ENCODE data around the gene IFNB1. TPM values are rescaled to one million over a fixed set of nuclear protein-coding genes. Genes with fewer than 3 reads are reported as not detected.

Gene IFNB1
- total and polyA plus RNA-seq, 7 experiments from 2014 or later, result not detected

GRCh38 chr9:21080793-21081192 lies 3.1 kb upstream of the IFNB1 start:
- ChIA-PET POLR2A (interaction anchor here (1.1 kb wide), 1 partner anchor 696 kb away, joined by 3 read pairs; no protein-coding TSS in a partner anchor), CTCF (interaction anchor here (2.0 kb wide), 1 partner anchor 31 kb away, joined by 9 read pairs; no protein-coding TSS in a partner anchor)
- ATAC-seq, result no peak
- no peaks in the 10 kb centered on the region for H3K27me3 ChIP-seq (ENCODE audit: control insufficient read depth in 2 of 2, insufficient read depth in 2 of 2, low read length in 2 of 2)
- no peak for DNase-seq
- peaks cover 0 to 9% (median 0%) of the 10 kb centered on the region in 11 donors for H3K9me3 Mint-ChIP-seq
- H3K27ac ChIP-seq (ENCODE audit: low read depth, low read length), result no peak overlapping the region
- no peak overlapping the region for H3K4me3 ChIP-seq (ENCODE audit: low read length)
- H3K27ac Mint-ChIP-seq, result peak overlapping the region in 1 of 9 donors; percentile 48
- peaks cover 0 to 5% (median 3%) of the 10 kb centered on the region in 5 donors for H3K36me3 Mint-ChIP-seq
- H3K27me3 Mint-ChIP-seq, result peaks cover 0 to 9% (median 0%) of the 10 kb centered on the region in 5 donors
- H3K4me3 Mint-ChIP-seq, result peak overlapping the region in 5 of 10 donors; percentile 2 to 62 (median 5)
- no peaks in the 10 kb centered on the region for H3K36me3 ChIP-seq (ENCODE audit: control insufficient read depth in 2 of 3, insufficient read depth in 3 of 3, low read length in 3 of 3)
- intact Hi-C loops (cut with micrococcal nuclease), result loop anchor here in 1 of 2 donors (2.0 kb wide), 1 partner anchor 50 kb away; the partner anchor contains the start of gene HACD4
- peaks cover 23 to 40% (median 35%) of the 10 kb centered on the region in 7 donors for H3K4me1 Mint-ChIP-seq
- H3K9me3 ChIP-seq (ENCODE audit: control insufficient read depth in 2 of 3, low read length in 3 of 3), result no peaks in the 10 kb centered on the region
- H3K4me1 ChIP-seq (ENCODE audit: control insufficient read depth in 2 of 2, insufficient read depth in 2 of 2, low read length in 2 of 2), result peaks cover 0 to 18% of the 10 kb centered on the region in 2 donors

- ChIA-PET POLR2A (interaction anchor here (0.9 to 1.5 kb wide), 4 partner anchors 19 to 1731 kb away, joined by 3 to 4 read pairs (median 3); no protein-coding TSS in a partner anchor), CTCF (interaction anchor here (0.5 to 2.9 kb wide), 7 partner anchors 13 to 634 kb away, joined by 3 to 34 read pairs (median 4); no protein-coding TSS in a partner anchor)
- H3K4me3 Mint-ChIP-seq, result peak overlapping the region in 1 of 10 donors; percentile 26
- DNase-seq (peak in 3 of 9 donors; percentile 2 to 19 (median 8)), ATAC-seq (peak; percentile 42)
- peaks cover 0 to 5% (median 0%) of the 10 kb centered on the region in 5 donors for H3K36me3 Mint-ChIP-seq
- Histone ChIP-seq H3K27ac (ENCODE audit: low read depth, low read length) (no peak overlapping the region), H3K4me1 (ENCODE audit: control insufficient read depth in 2 of 2, insufficient read depth in 2 of 2, low read length in 2 of 2) (peaks cover 0 to 18% of the 10 kb centered on the region in 2 donors), H3K36me3 (ENCODE audit: control insufficient read depth in 2 of 3, insufficient read depth in 3 of 3, low read length in 3 of 3) (no peaks in the 10 kb centered on the region), H3K4me3 (ENCODE audit: low read length) (no peak overlapping the region), H3K9me3 (ENCODE audit: control insufficient read depth in 2 of 3, low read length in 3 of 3) (no peaks in the 10 kb centered on the region), H3K27me3 (ENCODE audit: control insufficient read depth in 2 of 2, insufficient read depth in 2 of 2, low read length in 2 of 2) (no peaks in the 10 kb centered on the region)
- peaks cover 0 to 4% (median 0%) of the 10 kb centered on the region in 11 donors for H3K9me3 Mint-ChIP-seq
- peaks cover 23 to 40% (median 35%) of the 10 kb centered on the region in 7 donors for H3K4me1 Mint-ChIP-seq
- H3K27ac Mint-ChIP-seq, result peak overlapping the region in 4 of 9 donors; percentile 15 to 42 (median 31)
- H3K27me3 Mint-ChIP-seq, result peaks cover 0 to 20% (median 0%) of the 10 kb centered on the region in 5 donors
- intact Hi-C loops (cut with micrococcal nuclease), result loop anchor here (1.0 kb wide), 1 partner anchor 33 kb away; no protein-coding TSS in a partner anchor
Observed at GRCh38 chr9:21078702-21079101, 960 bp upstream of the IFNB1 start.

GRCh38 chr9:21075484-21075883 lies 2.3 kb downstream of the IFNB1 start:
- H3K4me1 ChIP-seq (ENCODE audit: control insufficient read depth in 2 of 2, insufficient read depth in 2 of 2, low read length in 2 of 2), result peaks cover 0 to 4% of the 10 kb centered on the region in 2 donors
- POLR2A ChIA-PET, result interaction anchor here (0.5 to 0.6 kb wide), 2 partner anchors 114 to 1144 kb away, joined by 4 read pairs; no protein-coding TSS in a partner anchor
- intact Hi-C loops (cut with micrococcal nuclease), result no loop called here
- Mint-ChIP-seq H3K4me1 (peaks cover 6 to 12% (median 9%) of the 10 kb centered on the region in 7 donors), H3K4me3 (no peak overlapping the region), H3K27ac (peak overlapping the region in 1 of 9 donors; percentile 34), H3K36me3 (peaks cover 0 to 5% (median 3%) of the 10 kb centered on the region in 5 donors), H3K9me3 (peaks cover 0 to 4% (median 0%) of the 10 kb centered on the region in 11 donors), H3K27me3 (peaks cover 0 to 28% (median 0%) of the 10 kb centered on the region in 5 donors)
- H3K9me3 ChIP-seq (ENCODE audit: control insufficient read depth in 2 of 3, low read length in 3 of 3), result no peaks in the 10 kb centered on the region
- no peak overlapping the region for H3K4me3 ChIP-seq (ENCODE audit: low read length)
- H3K27ac ChIP-seq (ENCODE audit: low read depth, low read length), result no peak overlapping the region
- H3K36me3 ChIP-seq (ENCODE audit: control insufficient read depth in 2 of 3, insufficient read depth in 3 of 3, low read length in 3 of 3), result no peaks in the 10 kb centered on the region
- CTCF ChIA-PET, result interaction anchor here (0.9 kb wide), 1 partner anchor 35 kb away, joined by 3 read pairs; no protein-coding TSS in a partner anchor
- H3K27me3 ChIP-seq (ENCODE audit: control insufficient read depth in 2 of 2, insufficient read depth in 2 of 2, low read length in 2 of 2), result no peaks in the 10 kb centered on the region
- ATAC-seq (no peak), DNase-seq (no peak)

- no peak overlapping the region for H3K4me3 ChIP-seq (ENCODE audit: low read length)
- POLR2A ChIA-PET, result interaction anchor here (0.5 kb wide), 1 partner anchor 1686 kb away, joined by 3 read pairs; no protein-coding TSS in a partner anchor
- intact Hi-C loops (cut with micrococcal nuclease), result no loop called here
- no peaks in the 10 kb centered on the region for H3K4me1 ChIP-seq (ENCODE audit: control insufficient read depth in 2 of 2, insufficient read depth in 2 of 2, low read length in 2 of 2)
- CTCF ChIA-PET, result interaction anchor here (1.2 kb wide), 1 partner anchor 25 kb away, joined by 3 read pairs; no protein-coding TSS in a partner anchor
- no peak for ATAC-seq
- Mint-ChIP-seq H3K4me1 (peaks cover 0 to 6% (median 0%) of the 10 kb centered on the region in 7 donors), H3K9me3 (no peaks in the 10 kb centered on the region), H3K27me3 (peaks cover 0 to 25% (median 0%) of the 10 kb centered on the region in 5 donors), H3K4me3 (no peak overlapping the region), H3K27ac (no peak overlapping the region), H3K36me3 (peaks cover 0 to 4% (median 0%) of the 10 kb centered on the region in 5 donors)
- H3K9me3 ChIP-seq (ENCODE audit: control insufficient read depth in 2 of 3, low read length in 3 of 3), result no peaks in the 10 kb centered on the region
- H3K27ac ChIP-seq (ENCODE audit: low read depth, low read length), result no peak overlapping the region
- H3K36me3 ChIP-seq (ENCODE audit: control insufficient read depth in 2 of 3, insufficient read depth in 3 of 3, low read length in 3 of 3), result no peaks in the 10 kb centered on the region
- no peaks in the 10 kb centered on the region for H3K27me3 ChIP-seq (ENCODE audit: control insufficient read depth in 2 of 2, insufficient read depth in 2 of 2, low read length in 2 of 2)
- DNase-seq, result no peak
Observed at GRCh38 chr9:21070906-21071305, 6.8 kb downstream of the IFNB1 start.

GRCh38 chr9:21070171-21070571 lies 7.6 kb downstream of the IFNB1 start:
- Mint-ChIP-seq H3K27ac (no peak overlapping the region), H3K36me3 (peaks cover 0 to 4% (median 0%) of the 10 kb centered on the region in 5 donors), H3K4me1 (peaks cover 0 to 6% (median 0%) of the 10 kb centered on the region in 7 donors), H3K9me3 (no peaks in the 10 kb centered on the region), H3K4me3 (no peak overlapping the region), H3K27me3 (peaks cover 0 to 22% (median 0%) of the 10 kb centered on the region in 5 donors)
- POLR2A ChIA-PET, result interaction anchor here (0.5 kb wide), 1 partner anchor 1685 kb away, joined by 3 read pairs; no protein-coding TSS in a partner anchor
- intact Hi-C loops (cut with micrococcal nuclease), result no loop called here
- DNase-seq (no peak), ATAC-seq (no peak)
- no peak overlapping the region for H3K27ac ChIP-seq (ENCODE audit: low read depth, low read length)
- CTCF ChIA-PET, result interaction anchor here (1.2 kb wide), 1 partner anchor 26 kb away, joined by 3 read pairs; no protein-coding TSS in a partner anchor
- no peaks in the 10 kb centered on the region for H3K27me3 ChIP-seq (ENCODE audit: control insufficient read depth in 2 of 2, insufficient read depth in 2 of 2, low read length in 2 of 2)
- no peaks in the 10 kb centered on the region for H3K4me1 ChIP-seq (ENCODE audit: control insufficient read depth in 2 of 2, insufficient read depth in 2 of 2, low read length in 2 of 2)
- no peaks in the 10 kb centered on the region for H3K36me3 ChIP-seq (ENCODE audit: control insufficient read depth in 2 of 3, insufficient read depth in 3 of 3, low read length in 3 of 3)
- H3K9me3 ChIP-seq (ENCODE audit: control insufficient read depth in 2 of 3, low read length in 3 of 3), result no peaks in the 10 kb centered on the region
- no peak overlapping the region for H3K4me3 ChIP-seq (ENCODE audit: low read length)

GRCh38 chr9:21060919-21061561 lies 16.7 kb downstream of the IFNB1 start:
- Histone ChIP-seq H3K9me3 (ENCODE audit: control insufficient read depth in 2 of 3, low read length in 3 of 3) (no peaks in the 10 kb centered on the region), H3K27me3 (ENCODE audit: control insufficient read depth in 2 of 2, insufficient read depth in 2 of 2, low read length in 2 of 2) (no peaks in the 10 kb centered on the region), H3K27ac (ENCODE audit: low read depth, low read length) (no peak overlapping the region), H3K4me3 (ENCODE audit: low read length) (no peak overlapping the region), H3K4me1 (ENCODE audit: control insufficient read depth in 2 of 2, insufficient read depth in 2 of 2, low read length in 2 of 2) (peaks cover 8 to 12% of the 10 kb centered on the region in 2 donors), H3K36me3 (ENCODE audit: control insufficient read depth in 2 of 3, insufficient read depth in 3 of 3, low read length in 3 of 3) (no peaks in the 10 kb centered on the region)
- Mint-ChIP-seq H3K36me3 (peaks cover 0 to 7% (median 3%) of the 10 kb centered on the region in 5 donors), H3K27me3 (peaks cover 0 to 3% (median 0%) of the 10 kb centered on the region in 5 donors), H3K4me3 (peak overlapping the region in 8 of 10 donors; percentile 3 to 74 (median 24)), H3K4me1 (peaks cover 14 to 26% (median 24%) of the 10 kb centered on the region in 7 donors), H3K27ac (peak overlapping the region in 8 of 9 donors; percentile 1 to 83 (median 54)), H3K9me3 (peaks cover 0 to 7% (median 0%) of the 10 kb centered on the region in 11 donors)
- intact Hi-C loops (cut with micrococcal nuclease), result loop anchor here in 1 of 2 donors (2.0 kb wide), 1 partner anchor 30 kb away; the partner anchor contains the start of gene HACD4
- no peak for ATAC-seq
- ChIA-PET POLR2A (interaction anchor here (0.8 kb wide), 1 partner anchor 14 kb away, joined by 3 read pairs; no protein-coding TSS in a partner anchor), CTCF (interaction anchor here (0.6 to 0.9 kb wide), 4 partner anchors 86 to 967 kb away, joined by 3 to 5 read pairs (median 4); no protein-coding TSS in a partner anchor)
- peak in 5 of 9 donors; percentile 19 to 29 (median 25) for DNase-seq

All from naive thymus-derived CD4-positive, alpha-beta T cell (primary cell).